Measurements from ENCODE around the gene LRRC73.

LRRC73 gene

GRCh38 chr6:43516697-43517504 lies 6.8 kb upstream of the LRRC73 start, which contains the start of the genes POLR1C and YIPF3:
TSS of gene POLR1C (plus strand) at chr6:43517089. CDS start at chr6:43517110, 21 bp downstream.
TSS of gene YIPF3 (minus strand) at chr6:43516926. CDS start at chr6:43516807, 119 bp downstream.
- H3K27me3 ChIP-seq: no peaks in the 10 kb centered on the region
- H3K4me3 ChIP-seq: peak within 1 kb of the TSS; percentile 60 to 85
- H3K27ac ChIP-seq: peak within 1 kb of the TSS; percentile 79 to 85
- no peaks in the 10 kb centered on the region for H3K9me3 ChIP-seq
- TF ChIP-seq CTCF (IDR thresholded peaks at IDR 0.05): no peak
- peaks cover 0 to 43% (median 30%) of the 10 kb centered on the region in 4 donors for H3K4me1 ChIP-seq
- intact Hi-C loops (cut with DNase I; ENCODE audit: low total_unique reads): no loop called here
- H3K36me3 ChIP-seq: peaks cover 22 to 64% (median 49%) of the 10 kb centered on the region in 3 donors
- DNase-seq: peak; percentile 97 to 99

GRCh38 chr6:43516367-43516696 lies 6.2 kb upstream of the LRRC73 start:
- Histone ChIP-seq H3K9me3 (no peaks in the 10 kb centered on the region), H3K27me3 (no peaks in the 10 kb centered on the region), H3K36me3 (peaks cover 24 to 64% (median 49%) of the 10 kb centered on the region in 3 donors), H3K4me3 (peak overlapping the region; percentile 60 to 85), H3K27ac (peak overlapping the region; percentile 79 to 85), H3K4me1 (peaks cover 0 to 43% (median 30%) of the 10 kb centered on the region in 4 donors)
- TF ChIP-seq CTCF (IDR thresholded peaks at IDR 0.05): no peak
- intact Hi-C loops (cut with DNase I; ENCODE audit: low total_unique reads): no loop called here
- DNase-seq: no peak

GRCh38 chr6:43515808-43516207 lies 5.7 kb upstream of the LRRC73 start:
- Histone ChIP-seq H3K27ac (peak overlapping the region; percentile 79 to 85), H3K36me3 (peaks cover 29 to 63% (median 47%) of the 10 kb centered on the region in 3 donors), H3K4me1 (peaks cover 0 to 45% (median 32%) of the 10 kb centered on the region in 4 donors), H3K4me3 (peak overlapping the region; percentile 60 to 85), H3K27me3 (no peaks in the 10 kb centered on the region), H3K9me3 (no peaks in the 10 kb centered on the region)
- no peak for DNase-seq
- no peak for TF ChIP-seq CTCF (IDR thresholded peaks at IDR 0.05)
- intact Hi-C loops (cut with DNase I; ENCODE audit: low total_unique reads): no loop called here

- Histone ChIP-seq H3K9me3 (no peaks in the 10 kb centered on the region), H3K27ac (no peak overlapping the region), H3K27me3 (no peaks in the 10 kb centered on the region), H3K4me3 (no peak overlapping the region), H3K36me3 (peaks cover 29 to 45% (median 31%) of the 10 kb centered on the region in 3 donors), H3K4me1 (peaks cover 0 to 54% (median 37%) of the 10 kb centered on the region in 4 donors)
- DNase-seq: no peak
- intact Hi-C loops (cut with DNase I; ENCODE audit: low total_unique reads): loop anchor here (5.0 kb wide), 1 partner anchor 65 kb away; the partner anchor contains the start of genes POLH and XPO5
- no peak for TF ChIP-seq CTCF (IDR thresholded peaks at IDR 0.05)
Measured at GRCh38 chr6:43511824-43512415, 1.8 kb upstream of the LRRC73 start.

- Histone ChIP-seq H3K4me3 (peak overlapping the region; percentile 61 to 75), H3K36me3 (peaks cover 29 to 49% (median 32%) of the 10 kb centered on the region in 3 donors), H3K27ac (peak overlapping the region; percentile 35 to 51), H3K9me3 (no peaks in the 10 kb centered on the region), H3K27me3 (no peaks in the 10 kb centered on the region), H3K4me1 (peaks cover 0 to 51% (median 34%) of the 10 kb centered on the region in 4 donors)
- TF ChIP-seq CTCF (IDR thresholded peaks at IDR 0.05): no peak
- DNase-seq: no peak
- intact Hi-C loops (cut with DNase I; ENCODE audit: low total_unique reads): loop anchor here (5.0 kb wide), 1 partner anchor 67 kb away; the partner anchor contains the start of genes POLH and XPO5
Measured at GRCh38 chr6:43510827-43511163, 649 bp upstream of the LRRC73 start.
